ENCODE measurements around the gene RNF183.
"Not testable (repeated sequence)": the region's sequence is repeated elsewhere in the genome, so short reads cannot be mapped to it uniquely, and the experiment has no call there.

Gene RNF183

GRCh38 chr9:113269871-113270270, 33.3 kb downstream of the RNF183 start:
- DNase-seq = no peak

GRCh38 chr9:113269355-113269754, 33.8 kb downstream of the RNF183 start:
- no peak for DNase-seq

DNA sequence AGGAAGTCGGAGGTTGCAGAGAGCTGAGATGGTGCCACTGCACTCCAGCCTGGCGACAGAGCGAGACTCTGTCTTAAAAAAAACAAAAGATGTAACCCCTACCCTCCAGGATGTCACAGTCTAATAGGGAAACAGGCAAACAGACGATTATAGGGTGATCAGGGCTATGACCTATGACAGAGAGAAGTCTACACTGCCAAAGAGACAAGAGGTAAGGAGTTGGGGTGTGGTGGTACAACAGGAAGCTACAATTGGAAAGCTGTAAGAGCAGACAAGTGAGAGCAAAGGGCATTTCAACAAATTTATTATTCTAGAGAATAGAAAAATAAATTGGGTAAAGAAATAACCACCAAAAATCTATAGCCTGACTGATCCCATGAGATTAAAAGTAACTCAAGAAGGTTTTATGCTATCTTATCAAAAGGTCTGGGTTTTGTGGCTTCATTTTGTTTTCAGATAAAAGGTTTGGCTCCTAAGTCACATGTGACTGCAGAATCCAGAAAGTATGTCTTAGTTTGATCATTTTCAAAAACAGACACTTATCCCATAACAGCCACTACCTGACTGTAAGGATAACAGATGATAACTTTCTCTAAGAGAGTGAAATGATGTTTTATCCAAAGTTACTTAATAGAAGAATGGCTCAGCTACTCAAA, 35.1 kb downstream of the RNF183 start:
- DNase-seq = no peak

GRCh38 chr9:113266174-113266573, 37.0 kb downstream of the RNF183 start:
- no peak for DNase-seq

DNA sequence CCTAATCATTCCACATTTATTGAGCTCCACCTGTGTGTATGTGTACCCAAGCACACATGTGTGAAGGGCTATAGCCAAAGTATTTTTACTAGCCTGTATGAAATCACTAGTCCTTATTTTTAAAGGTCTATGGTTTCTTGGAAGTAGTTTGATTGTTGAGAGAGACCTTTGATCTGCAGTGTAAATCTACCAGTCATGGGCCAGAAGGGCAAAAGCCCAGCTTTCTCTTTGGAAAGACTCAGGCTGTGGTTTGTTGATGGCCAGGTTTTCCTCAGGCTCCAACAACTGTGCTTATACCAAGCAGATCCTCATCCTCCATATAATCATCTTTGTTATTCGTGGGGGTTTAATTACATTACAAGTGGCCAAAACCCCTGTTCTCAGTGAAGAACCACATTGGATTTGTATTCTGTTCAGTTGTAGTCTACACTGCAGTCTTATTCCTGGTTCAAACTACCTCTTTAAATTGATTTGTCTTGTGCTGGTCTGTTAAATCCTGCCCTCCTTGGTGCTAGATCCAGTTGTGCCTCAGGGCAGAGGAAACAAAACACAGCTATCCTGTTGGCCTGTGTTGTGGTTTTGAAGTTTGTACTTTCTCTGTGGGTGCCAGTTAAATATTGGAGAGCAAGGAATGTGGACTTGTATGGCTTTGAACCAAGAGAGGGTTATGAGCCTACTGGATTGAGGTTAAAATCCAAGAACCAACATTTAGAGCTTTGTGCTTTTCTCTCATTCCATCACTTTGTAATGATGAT, 41.1 kb downstream of the RNF183 start:
- DNase-seq = no peak

DNA sequence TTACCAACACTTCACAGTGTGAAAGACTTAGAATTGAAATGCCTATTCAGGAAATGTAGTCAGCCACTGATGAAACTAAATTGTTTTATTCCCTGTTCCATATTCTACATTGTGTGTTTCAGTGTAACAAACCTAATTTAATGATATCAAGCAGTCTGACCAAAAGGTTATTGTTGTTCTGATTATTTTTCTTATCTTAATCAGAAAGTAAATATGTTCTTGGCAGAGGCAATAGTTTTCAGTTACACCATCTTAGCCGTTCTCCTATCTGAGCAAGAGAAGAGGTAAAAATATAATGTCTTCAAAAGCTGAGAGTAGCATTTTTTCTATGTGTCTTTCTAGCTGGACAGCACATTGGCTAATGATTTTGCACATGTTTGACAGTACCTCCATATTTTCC, 44.9 kb downstream of the RNF183 start:
- DNase-seq = no peak

DNA sequence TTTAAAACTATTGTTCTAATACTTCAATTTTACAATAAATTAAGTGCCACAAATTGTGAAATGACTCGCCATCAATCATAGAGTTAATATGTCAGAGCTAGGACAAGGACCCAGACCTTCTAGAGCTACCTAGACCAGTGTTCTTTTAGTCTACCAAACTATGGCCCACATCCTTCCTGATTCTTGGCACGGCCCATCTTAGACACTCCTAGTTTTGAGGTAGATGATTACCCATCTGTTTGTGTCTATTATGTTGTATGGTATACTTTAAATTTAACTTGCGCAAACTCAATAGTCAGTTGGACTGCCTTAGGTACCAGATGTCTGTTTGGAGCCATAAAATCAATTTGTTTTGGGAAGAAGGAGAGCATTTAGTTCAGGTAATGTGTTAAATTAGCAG, 45.3 kb downstream of the RNF183 start:
- no peak for DNase-seq

DNA sequence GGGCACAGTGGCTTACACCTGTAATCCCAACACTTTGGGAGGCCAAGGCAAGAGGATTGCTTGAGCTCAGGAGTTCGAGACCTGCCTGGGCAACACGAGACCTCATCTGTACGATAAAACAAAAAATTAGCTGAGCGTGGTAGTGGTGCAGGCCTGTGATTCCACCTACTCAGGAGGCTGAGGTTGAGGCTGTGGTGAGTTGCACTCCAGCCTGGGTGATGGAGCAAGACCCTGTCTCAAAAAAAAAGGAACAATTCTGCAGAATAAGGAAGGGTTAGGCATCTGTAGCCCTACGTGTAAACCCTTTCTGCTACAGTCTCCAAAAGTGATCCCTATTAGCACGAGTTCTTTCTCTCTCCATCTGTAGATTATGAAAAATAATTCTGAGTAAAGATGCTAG, 47.7 kb downstream of the RNF183 start:
- DNase-seq = no peak

- DNase-seq = no peak
Observed at GRCh38 chr9:113254991-113255390, 48.2 kb downstream of the RNF183 start.

GRCh38 chr9:113250807-113251206, 52.4 kb downstream of the RNF183 start:
- DNase-seq = no peak

GRCh38 chr9:113249661-113250060, 53.5 kb downstream of the RNF183 start:
- not testable (repeated sequence) for DNase-seq

GRCh38 chr9:113247640-113248039, 55.5 kb downstream of the RNF183 start:
- DNase-seq = no peak
